HG03575 (cell line): ENCODE results near the gene MTOR.

ENCODE experiments used
- ATAC-seq: cut with Tn5 transposase; IDR thresholded peaks from one replicate; pipeline ENCODE4 v1.9.1; 2021; ENCODE audit not compliant: unreplicated experiment, insufficient number of reproducible peaks, low FRiP score; ENCODE audit errors: extremely low read depth

MTOR gene

DNA sequence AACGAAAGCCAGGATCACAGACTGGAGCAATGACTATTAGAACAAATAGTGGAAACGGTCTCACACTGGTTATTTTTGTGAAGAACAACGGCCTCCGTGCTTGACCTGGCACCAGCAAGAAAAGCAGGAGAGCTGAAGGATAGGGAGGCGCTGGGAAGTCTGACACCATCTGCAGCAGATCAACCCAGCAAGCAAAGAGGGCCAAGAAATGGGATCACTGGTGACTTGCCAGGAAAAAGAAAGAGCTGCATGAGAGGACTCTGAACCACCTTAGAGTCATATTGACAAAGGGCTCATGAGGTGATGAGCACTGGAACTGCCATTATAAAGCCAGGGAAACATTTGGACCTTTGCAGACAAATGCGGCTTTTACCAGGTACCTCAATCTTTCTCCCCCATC, 25.0 kb downstream of the MTOR start:
- ATAC-seq: no peak

DNA sequence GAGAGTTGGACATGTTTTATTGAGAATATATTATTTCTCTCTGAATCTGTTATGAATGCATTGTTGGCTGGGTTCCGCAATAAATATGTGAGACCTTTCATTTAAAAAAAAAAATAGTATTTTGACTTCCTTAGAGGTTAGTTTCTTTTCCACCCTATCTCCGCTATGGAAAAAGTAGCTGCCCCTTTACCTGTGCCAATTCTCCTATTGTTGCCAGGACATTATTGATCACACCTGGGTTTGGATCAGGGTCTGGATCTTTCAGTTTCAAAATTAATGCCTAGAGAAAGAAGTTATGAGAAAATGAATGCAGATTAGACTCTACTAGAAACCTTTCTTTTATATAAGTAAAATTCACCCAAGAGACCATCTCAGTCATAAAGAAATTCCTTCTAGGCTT, 29.1 kb downstream of the MTOR start:
- no peak for ATAC-seq

DNA sequence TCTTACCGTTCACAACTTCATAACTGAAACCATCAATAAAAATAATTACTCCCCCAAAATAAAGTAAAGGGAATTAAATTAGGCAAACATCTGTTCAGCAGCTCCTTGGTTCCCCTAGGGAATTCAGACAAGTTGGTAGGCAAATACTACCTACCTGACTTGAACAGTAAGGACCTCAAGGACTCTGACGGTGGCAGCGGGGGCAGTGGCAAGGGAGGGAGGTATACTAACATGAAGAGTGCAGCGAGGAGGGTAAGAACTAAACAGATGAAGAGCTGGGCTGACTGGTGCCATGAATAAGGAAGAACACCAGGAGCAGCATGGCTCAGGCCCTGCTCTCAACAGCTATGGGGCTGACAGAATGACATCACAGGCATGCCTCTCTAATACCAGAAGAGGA, 33.1 kb downstream of the MTOR start:
- no peak for ATAC-seq

DNA sequence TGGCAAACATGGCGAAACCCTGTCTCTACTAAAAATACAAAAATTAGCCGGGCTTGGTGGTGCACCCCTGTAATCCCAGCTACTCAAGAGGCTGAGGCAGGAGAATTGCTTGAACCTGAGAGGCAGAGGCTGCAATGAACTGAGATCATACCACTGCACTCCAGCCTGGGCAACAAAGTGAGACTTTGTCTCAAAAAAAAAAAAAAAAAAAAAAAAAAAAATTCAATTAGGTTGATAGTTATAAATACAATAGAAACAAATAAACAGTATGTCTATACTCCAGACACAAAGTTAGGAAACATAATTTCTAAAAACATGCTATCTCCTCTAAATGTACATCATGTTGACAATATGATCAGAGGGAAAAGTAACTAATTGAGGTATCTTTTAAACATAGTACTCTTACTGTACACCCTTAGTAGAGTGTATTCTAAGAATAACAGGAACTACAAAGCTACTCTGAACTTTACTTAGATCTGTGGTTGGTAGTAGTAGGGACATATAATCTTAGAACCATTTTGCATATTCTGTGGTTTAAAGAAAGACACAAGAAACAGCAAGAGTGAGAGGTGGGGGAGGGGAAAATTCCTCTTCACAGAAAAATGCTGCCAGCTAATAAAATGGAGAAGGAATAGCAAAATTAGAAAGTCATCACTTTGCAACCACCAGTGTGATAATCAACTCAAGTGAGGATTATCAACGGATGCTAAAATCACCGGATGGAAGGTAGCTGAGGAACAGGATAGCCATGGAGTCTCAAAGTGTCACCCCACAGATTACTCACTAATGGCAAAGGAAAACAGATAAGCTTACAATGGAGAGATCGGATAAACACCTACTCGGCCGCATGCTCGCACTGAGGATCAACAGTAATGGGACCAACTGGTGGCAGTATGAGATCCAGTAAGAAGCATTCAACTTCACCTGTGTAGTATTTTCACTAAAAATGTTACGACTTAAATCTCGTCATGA, 35.0 kb downstream of the MTOR start:
- ATAC-seq: no peak

DNA sequence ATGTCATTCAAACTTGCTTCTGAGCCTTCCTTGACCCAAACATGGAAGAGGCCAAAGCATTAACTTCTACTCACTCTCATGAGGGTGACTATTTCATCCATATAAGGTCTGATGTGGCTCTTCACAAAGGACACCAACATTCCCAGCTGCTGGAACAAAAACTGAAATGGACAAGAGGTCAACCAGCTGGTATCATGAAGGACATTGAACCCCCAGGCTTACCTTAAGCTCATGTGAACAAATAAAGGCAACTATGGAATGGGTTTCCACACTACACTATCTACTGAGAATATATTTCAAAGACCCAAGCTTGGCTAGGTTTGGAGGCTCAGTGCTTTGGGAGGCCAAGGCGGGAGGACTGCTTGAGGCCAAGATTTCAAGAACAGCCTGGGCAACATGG, 46.3 kb downstream of the MTOR start:
- ATAC-seq: no peak

DNA sequence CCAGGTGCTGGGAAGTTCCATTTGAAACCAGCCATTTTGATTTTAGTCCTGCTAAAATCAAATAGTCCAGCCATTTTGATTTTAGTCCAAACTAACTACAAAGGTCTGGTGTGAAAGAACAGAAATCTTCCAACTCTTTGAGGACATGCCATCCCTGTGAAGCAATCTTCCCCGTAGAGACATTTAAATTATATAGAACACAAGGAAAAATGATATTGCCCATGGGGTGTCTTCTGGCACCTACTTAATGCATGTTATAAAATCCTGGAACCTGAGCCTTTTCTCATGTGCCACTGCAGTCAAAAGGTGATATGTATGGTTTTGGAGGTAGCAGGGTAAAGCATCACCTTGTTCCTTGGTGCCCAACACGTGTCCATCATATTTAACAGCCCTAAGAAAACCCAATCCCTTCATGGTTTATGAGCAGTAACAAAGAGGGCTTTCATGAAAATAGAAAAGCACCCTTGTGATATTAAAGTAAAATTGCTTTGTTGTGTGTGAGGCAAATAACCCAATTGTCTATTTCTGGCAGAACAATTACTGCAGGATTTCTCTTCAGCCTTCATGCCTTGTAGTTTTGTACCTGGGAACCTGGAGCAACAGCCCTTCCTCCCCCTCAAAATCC, 46.9 kb downstream of the MTOR start:
- ATAC-seq: no peak

DNA sequence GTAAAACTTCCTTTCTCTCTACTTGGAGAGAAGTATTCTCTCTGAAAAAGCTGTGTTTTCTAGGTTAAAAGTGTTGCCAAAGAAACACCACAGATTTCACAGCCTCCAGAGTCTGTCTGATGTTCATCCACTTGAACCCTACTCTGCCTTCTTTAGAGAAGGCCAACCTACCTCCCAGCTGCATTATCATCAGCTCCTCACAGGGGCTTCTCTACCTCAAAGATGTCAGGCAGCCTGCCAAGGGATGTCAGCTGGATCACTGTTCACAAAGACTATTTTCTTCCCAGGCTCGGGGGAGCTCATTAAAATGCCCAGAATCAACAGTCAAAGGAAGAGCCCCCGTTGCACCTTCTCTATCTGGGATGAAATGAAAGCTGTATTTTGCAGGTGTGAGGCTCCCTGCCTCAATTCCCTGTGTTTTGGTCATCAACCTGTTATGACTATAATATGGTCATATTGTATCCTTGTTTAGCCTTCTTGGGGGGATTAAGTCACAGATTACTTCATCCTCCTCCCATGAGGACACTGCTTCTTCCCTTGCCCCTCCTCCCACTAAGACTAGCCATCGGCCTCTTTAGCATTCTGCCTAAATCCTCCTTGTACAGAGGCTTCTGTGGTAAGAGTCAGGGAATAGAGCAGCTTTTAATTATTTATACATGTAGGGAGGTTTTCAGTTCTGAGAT, 47.5 kb downstream of the MTOR start:
- no peak for ATAC-seq

DNA sequence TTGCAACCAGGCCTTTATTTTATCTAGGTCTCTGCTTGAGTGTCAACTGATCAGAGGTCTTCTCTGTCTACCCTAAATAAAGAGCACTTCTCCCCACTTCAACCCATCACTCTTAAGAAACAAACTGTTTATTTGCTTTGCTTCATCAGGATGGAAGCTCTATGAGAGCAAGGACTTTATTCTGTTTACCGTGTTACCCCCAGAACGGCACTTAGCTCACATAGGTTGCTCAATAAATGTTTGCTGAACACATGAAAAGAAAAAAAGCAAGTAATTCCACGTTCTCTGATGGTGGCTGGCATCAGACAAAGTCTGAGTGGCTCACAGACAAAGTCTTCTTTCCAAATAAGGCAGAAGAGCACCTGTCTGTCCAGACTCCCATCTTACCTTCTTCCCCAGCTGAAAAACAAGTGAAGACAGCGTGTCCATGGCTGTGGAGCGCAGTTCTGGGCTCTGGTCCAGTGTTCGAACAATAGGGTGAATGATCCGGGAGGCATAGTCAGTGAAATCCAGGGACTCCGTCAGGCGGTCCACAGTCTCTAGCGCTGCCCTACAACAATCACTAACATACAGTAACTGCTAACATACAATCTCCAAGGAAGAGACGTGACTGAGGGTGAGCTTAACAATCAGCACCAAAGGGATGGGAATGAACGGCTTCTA, 50.3 kb downstream of the MTOR start:
- ATAC-seq: no peak

DNA sequence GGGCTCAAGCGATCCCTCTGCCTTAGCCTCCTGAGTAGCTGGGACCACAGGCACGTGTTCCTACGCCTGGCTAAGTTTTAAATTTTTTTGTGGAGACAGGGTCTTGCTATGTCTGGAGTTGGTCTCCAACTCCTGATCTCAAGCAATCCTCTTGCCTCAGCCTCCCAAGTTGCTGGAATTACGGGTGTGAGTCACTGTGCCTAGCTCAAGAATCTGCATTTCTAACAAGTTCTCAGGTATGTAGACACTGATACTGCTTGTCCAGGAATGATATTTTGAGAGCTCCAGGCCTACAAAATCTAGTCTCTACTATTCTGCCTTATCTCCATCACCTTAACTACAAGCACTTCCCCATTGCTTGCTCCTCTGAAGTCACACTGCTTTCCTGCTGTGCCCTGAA, 50.9 kb downstream of the MTOR start:
- no peak for ATAC-seq

DNA sequence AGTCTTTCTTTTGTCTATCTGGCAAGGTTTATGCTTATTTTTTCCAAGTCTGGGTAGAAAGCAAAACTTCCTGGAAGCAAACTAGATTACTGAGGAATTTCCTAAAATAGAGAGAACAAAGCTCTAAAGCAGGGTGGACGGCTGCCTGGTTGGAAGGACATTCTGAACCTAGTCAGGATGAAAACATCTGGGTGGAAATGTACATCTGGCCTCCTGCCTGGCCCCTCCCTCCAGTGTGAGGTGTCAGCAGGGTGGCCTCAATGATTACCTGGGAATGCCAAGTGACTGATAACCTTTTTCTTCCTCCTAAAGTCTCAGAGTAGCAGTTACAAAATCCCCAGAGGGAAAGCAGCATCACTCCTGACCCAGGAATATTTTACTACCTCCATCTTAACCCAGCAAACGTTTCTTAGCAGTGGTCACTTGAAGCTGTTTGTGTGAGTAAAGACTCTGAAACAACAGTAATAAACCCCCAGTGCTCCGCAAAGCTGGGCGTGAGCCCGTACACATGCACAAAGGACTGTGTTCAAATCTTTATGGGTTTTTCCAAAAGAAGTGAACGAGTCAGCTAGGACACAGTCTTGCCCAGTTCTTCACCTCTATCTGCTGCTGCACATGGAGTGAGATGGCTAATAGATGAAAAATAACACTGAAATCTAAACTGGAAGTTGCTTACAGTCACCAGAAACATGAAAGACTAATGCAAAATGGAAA, 54.3 kb downstream of the MTOR start:
- ATAC-seq: no peak

DNA sequence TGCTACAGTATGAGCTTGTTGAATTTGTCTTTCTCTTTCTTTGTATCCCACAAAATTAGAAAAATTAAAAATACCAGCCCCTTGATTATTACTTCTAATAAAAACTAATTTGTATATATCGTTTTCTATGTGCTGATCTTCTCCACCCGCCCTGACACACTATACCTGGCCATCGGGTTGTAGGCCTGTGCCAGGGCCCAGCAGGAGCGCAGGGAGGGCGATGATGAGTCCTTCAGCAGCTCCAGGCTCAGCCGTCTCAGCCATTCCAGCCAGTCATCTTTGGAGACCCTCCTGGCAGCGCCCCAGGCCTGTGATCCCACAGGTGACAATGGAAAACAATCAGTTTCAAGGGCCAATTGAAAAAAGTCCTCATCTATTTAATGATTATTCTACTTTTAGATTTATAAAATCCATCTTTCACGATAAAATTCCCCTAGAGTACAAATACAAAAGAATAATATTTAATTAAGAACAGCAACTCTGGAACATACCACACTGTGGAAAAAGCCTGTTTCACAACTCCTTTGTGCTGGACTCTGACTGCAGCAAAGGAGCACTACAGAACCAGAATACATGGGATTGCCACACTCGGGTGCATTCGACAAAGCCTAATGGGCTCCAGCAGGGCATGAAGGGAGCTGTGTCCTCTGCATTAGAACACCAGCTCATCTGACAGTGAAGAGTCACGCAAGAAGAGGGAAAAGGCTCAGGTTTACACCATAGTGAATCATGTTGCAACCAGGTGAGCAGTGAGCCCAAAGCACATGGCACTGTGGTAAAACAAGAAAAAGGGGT, 57.8 kb downstream of the MTOR start:
- ATAC-seq: no peak

DNA sequence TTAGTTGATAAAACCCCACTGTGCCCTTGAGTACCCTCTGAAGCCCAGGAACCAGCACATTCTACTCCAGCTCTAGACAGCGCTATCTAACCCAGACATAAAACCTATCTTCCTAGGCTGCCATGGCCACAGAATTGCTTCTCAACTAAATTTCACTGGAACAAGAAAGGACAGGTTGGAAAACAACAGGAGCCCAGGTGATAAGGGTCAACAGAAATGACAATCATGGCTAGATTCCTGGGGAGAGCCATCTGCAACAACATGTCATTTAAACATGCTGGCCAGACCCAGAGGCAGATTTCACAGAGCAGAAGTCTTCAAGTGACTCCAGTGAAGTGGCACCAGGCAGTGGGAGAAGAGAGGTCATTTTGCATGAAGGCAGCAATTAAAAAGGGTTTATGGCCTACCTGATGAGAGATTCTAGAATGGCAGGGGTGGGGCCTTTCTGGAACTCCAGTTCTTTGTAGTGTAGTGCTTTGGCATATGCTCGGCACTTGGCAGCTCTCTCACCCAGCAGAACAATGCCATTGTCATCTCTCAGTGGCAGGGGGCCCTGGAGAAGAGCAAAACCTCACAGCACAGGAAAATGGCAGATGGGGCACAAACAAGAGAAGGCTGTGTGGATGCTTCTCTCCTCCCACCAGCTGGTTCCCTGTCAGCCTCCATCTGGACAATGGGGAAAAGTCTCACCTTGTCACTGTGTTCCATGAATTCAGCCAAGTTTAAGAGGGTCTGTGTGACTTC, 63.3 kb downstream of the MTOR start:
- ATAC-seq: no peak

DNA sequence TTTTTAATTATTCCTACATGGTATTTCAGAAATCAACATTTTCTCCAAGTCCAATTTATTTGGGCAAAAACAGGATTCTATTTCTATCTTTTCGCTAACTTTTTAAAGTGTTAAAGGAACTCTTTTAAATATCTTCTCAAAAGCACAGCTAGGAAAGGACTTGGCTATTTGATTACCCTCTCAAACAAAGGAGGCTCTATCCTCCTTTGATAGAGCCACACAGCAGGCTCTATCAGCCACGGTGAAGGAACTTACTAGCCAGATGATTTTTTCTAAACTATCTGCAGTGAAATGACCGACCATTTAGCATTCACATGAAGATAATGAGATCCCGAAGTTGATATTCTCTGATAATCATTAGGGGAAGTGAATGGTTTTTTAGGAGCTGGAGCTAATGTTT, 64.1 kb downstream of the MTOR start:
- ATAC-seq: no peak

DNA sequence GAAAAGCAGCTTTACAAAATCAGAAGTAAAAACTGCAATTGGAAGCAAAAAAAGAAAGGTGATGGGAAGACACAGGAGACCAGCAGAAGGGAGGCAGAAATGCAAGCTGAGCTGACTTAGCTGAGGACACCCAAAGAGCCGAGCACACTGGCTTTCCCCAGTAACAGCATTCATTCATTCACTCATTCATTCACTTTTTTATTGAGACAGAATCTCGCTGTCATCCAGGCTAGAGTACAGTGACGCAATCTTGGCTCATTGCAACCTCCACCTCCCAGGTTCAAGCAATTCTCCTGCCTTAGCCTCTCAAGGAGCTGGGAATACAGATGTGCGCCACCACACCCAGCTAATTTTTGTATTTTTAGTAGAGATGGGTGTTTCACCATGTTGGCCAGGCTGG, 65.0 kb downstream of the MTOR start:
- ATAC-seq: no peak

DNA sequence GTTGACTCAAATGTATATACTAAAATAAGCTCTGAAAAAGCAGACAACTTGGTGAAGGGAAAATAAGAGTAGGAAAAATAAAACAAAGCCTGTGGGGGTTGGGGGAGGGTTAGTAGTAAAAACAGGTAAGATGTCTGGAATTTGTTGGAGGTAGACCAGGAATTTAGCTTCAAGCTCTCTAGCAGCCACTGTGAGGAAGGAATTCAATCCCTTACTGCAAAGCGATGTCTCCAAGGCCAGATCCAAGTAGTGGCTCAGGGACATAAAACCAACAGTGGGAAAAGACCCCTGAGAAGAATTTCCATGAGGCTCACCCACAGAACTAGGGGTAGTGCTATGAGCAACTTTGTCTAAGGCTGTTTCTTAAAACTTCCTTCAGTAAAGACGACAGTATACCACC, 65.4 kb downstream of the MTOR start:
- ATAC-seq: no peak

DNA sequence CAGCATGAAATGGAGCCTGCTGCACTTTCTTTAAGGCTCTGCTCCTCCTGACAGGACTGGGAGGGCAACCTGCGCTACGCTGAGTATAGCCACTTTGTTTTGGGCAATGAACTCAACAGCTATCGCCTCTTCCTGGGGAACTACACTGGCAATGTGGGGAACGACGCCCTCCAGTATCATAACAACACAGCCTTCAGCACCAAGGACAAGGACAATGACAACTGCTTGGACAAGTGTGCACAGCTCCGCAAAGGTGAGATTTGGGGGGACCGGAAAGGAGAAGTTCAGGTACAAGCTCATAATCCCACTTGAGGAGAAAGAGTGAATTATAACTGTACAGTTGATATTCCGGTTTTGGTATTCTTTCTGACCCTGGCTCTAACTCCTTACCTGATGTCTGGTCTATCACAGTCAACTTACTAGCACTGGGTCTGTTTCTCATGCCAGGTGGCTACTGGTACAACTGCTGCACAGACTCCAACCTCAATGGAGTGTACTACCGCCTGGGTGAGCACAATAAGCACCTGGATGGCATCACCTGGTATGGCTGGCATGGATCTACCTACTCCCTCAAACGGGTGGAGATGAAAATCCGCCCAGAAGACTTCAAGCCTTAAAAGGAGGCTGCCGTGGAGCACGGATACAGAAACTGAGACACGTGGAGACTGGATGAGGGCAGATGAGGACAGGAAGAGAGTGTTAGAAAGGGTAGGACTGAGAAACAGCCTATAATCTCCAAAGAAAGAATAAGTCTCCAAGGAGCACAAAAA, 67.8 kb downstream of the MTOR start:
- no peak for ATAC-seq

DNA sequence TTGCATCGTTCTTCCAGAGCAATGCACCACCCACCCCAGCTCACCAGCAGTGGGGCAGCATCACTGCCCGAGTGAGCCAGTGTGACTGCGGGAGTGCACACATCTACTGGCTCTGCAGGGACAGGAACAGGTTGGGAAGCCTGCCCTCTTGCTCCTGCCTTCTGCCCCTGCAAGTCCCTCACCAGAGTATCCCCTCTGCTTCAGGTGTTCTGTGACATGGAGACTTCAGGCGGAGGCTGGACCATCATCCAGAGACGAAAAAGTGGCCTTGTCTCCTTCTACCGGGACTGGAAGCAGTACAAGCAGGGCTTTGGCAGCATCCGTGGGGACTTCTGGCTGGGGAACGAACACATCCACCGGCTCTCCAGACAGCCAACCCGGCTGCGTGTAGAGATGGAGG, 69.0 kb downstream of the MTOR start:
- no peak for ATAC-seq
